ENCODE results near the gene GMPR. TPM values are rescaled to one million over a fixed set of nuclear protein-coding genes. Genes with fewer than 3 reads are reported as not detected.

GMPR gene
- total RNA-seq, 6 experiments from 2014 or later = 4.7 to 9.1 (median 5.4) TPM

DNA sequence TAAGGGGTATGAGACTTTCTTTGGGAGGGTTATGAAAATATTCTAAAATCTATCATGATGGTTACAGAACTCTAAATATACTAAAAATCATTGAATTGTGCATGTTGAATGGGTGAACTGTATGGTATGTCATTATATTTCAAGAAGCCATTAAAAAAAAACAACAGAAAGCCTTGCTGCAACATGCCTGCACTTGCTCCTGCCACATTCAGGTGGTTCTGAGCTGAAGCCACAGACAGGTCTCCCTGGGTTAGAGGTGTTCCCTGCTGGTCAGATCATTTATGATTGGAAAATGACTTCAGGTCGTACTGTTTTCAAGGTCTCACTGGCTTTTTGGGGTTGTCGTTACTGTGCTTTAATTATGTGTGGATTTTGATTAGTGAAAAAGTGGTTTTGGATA, 13.3 kb downstream of the GMPR start:
- Mint-ChIP-seq H3K27ac (no peak overlapping the region), H3K4me1 (ENCODE audit: low read depth) (no peaks in the 10 kb centered on the region), H3K4me3 (no peak overlapping the region), H3K36me3 (ENCODE audit: low read depth) (peaks cover 8% of the 10 kb centered on the region), H3K27me3 (ENCODE audit: insufficient read depth) (peaks cover 2% of the 10 kb centered on the region; the same call in 1 of the 2 replicates), H3K9me3 (no peaks in the 10 kb centered on the region)
- DNase-seq = no peak
- TF ChIP-seq, protein P1, sequence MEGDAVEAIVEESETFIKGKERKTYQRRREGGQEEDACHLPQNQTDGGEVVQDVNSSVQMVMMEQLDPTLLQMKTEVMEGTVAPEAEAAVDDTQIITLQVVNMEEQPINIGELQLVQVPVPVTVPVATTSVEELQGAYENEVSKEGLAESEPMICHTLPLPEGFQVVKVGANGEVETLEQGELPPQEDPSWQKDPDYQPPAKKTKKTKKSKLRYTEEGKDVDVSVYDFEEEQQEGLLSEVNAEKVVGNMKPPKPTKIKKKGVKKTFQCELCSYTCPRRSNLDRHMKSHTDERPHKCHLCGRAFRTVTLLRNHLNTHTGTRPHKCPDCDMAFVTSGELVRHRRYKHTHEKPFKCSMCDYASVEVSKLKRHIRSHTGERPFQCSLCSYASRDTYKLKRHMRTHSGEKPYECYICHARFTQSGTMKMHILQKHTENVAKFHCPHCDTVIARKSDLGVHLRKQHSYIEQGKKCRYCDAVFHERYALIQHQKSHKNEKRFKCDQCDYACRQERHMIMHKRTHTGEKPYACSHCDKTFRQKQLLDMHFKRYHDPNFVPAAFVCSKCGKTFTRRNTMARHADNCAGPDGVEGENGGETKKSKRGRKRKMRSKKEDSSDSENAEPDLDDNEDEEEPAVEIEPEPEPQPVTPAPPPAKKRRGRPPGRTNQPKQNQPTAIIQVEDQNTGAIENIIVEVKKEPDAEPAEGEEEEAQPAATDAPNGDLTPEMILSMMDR (IDR thresholded peaks at IDR 0.05) = no peak

DNA sequence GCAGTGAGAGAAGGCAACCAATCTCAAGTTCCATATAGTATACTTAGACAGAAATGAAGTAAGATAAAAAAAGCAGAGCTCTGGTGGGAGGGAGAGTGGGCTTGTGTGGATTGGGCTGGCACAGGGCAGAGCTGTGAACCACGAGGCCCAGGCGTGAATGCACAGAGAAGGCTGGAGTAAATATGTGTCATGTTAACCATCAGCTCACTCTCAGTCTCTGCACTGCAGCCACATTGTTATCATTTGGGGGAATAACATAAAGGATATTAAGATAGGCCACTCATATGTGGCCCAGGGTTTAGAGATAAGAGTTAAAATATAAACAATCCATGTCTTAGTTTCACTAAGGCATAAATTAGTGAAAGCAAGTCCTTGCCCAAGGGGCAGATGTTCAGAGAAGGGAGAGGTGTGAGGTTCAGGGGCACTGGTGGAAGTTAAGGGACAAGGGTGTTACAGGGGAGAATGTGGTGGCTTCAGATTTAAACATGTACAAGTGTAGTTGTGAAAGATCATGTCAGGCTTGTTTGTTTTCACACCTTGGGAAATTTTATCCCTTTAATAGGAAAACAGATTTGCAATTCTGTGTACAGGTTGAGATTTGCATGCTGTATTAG, 14.4 kb downstream of the GMPR start:
- H3K27me3 Mint-ChIP-seq (ENCODE audit: insufficient read depth) = peaks cover 4% of the 10 kb centered on the region
- no peak for DNase-seq
- TF ChIP-seq, protein P1 (IDR thresholded peaks at IDR 0.05) = no peak
- H3K4me3 Mint-ChIP-seq = no peak overlapping the region
- peaks cover 3% of the 10 kb centered on the region for H3K4me1 Mint-ChIP-seq (ENCODE audit: low read depth)
- peaks cover 10% of the 10 kb centered on the region for H3K36me3 Mint-ChIP-seq (ENCODE audit: low read depth)
- H3K27ac Mint-ChIP-seq = no peak overlapping the region
- peaks cover 6% of the 10 kb centered on the region; the same call in 1 of the 2 replicates for H3K9me3 Mint-ChIP-seq

DNA sequence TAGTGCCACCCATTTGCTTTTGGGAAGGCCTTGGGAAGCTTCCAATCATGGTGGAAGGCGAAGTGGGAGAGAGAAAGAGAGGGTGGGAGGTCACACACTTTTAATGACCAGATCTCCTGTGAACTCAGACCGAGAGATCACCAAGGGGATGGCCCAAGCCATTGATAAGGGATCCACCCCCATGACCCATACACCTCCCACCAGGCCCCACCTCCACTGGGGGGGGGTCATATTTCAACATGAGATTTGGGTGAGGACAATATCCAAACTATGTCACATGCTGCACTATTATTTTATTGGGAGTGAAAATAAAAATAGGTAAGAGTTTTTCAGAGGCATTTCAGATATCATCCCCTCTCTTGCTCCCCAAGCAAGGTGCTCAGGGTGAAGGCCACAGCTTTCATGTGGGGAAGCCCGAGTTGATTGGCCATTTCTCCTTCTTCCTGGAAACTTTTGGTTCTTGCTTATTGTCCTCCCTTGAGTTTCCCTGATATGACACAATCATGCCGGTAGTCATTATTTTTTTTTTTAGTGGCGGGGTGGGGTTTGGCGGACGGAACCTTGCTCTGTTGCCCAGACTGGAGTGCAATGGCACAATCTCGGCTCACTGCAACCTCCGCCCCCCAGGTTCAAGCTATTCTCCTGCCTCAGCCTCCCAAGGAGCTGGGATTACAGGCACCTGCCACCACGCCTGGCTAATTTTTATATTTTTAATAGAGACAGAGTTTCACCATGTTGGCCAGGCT, 15.2 kb downstream of the GMPR start:
- TF ChIP-seq, protein P1 (IDR thresholded peaks at IDR 0.05) = no peak
- Mint-ChIP-seq H3K4me3 (no peak overlapping the region), H3K27ac (no peak overlapping the region), H3K4me1 (ENCODE audit: low read depth) (peaks cover 10% of the 10 kb centered on the region), H3K9me3 (peaks cover 6% of the 10 kb centered on the region; the same call in 1 of the 2 replicates), H3K27me3 (ENCODE audit: insufficient read depth) (peaks cover 5% of the 10 kb centered on the region), H3K36me3 (ENCODE audit: low read depth) (peaks cover 10% of the 10 kb centered on the region)
- DNase-seq = no peak

DNA sequence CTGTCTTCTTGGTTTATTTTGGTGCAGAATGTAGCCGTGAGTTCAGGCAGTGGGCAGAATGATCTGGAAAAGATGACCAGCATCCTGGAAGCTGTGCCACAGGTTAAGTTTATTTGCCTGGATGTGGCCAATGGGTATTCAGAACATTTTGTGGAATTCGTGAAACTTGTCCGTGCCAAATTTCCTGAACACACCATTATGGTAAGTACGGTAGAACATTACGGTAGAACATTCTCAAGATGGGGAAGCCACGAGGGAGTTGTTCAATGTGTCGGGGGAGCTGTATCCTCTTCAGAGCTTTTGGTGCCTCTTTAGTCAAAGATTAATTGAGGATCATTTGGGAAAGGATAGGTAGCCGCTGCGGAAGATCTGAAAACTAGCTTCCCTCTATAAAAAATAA, 16.1 kb downstream of the GMPR start:
- no peak for DNase-seq
- H3K4me3 Mint-ChIP-seq = no peak overlapping the region
- H3K27me3 Mint-ChIP-seq (ENCODE audit: insufficient read depth) = peaks cover 5% of the 10 kb centered on the region
- TF ChIP-seq, protein P1 (IDR thresholded peaks at IDR 0.05) = no peak
- H3K27ac Mint-ChIP-seq = no peak overlapping the region
- H3K36me3 Mint-ChIP-seq (ENCODE audit: low read depth) = peaks cover 10% of the 10 kb centered on the region
- H3K4me1 Mint-ChIP-seq (ENCODE audit: low read depth) = peaks cover 10% of the 10 kb centered on the region
- peaks cover 6% of the 10 kb centered on the region; the same call in 1 of the 2 replicates for H3K9me3 Mint-ChIP-seq

DNA sequence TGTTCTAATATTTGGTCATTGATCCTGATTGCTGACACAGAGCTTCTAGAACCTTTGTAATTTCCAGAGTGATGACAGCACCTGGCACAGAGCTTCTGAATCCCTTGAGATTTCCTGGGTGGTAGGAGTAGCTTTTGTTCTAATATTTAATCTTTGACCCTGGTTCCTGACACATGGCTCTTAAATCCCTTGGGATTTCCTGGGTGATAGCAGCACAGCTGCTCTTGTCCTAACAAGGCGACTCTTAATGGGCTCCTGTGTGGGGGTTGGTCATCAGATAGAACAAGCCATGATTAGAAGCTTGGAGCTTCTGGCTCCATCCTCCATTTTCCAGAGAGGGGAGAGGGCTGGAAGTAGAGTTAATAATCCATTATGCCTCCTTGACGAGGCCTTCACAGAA, 18.4 kb downstream of the GMPR start:
- peaks cover 6% of the 10 kb centered on the region; the same call in 1 of the 2 replicates for H3K9me3 Mint-ChIP-seq
- TF ChIP-seq, protein P1 (IDR thresholded peaks at IDR 0.05) = no peak
- no peak overlapping the region for H3K27ac Mint-ChIP-seq
- DNase-seq = no peak
- peaks cover 10% of the 10 kb centered on the region for H3K36me3 Mint-ChIP-seq (ENCODE audit: low read depth)
- no peak overlapping the region for H3K4me3 Mint-ChIP-seq
- peaks cover 5% of the 10 kb centered on the region for H3K27me3 Mint-ChIP-seq (ENCODE audit: insufficient read depth)
- peaks cover 10% of the 10 kb centered on the region for H3K4me1 Mint-ChIP-seq (ENCODE audit: low read depth)
